ENCODE data around the gene CHST11. TPM values are rescaled to one million over a fixed set of nuclear protein-coding genes. Genes with fewer than 3 reads are reported as not detected.

Gene CHST11
- total RNA-seq, 2 donors from 2014 or later = 36.2 to 61.7 TPM

DNA sequence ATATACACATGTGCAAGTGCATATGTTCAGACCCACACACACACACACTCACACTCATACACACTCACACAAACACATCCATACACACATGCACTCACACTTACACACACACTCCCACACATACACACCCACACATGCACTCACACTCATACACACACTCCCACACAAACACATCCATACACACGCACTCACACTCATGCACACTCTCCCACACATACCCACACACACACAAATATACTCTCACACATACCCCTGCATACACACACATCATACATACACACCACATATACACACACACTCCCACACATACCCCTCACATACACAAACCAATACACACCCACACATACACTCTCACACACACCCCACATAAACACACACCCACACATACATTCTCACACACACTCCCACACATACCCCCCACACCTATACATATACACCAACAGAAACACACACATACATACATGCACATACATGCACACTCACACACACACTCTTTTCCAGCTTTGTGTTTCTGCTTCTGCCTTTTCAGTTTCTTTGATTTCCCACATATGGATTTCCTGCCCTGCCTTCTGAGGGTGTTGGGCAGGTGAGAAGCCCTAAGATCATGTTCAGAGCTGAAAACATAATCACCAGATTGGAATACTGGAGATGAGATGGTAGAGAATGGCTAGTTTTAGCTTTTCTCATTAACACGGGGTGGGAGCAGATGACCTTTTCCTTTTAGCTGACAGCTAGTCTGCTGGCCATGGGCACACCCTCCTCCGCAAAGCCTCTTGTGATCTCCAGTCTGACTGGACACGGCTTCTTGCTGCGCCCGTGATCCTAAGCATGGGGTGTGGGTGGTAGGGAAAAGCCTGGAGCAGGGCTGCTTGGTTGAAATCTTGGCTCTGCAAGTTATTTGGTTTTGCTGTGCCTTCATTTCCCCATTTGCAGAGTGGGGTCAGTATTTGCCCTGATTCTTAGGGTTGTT, 214.0 kb downstream of the CHST11 start:
- Mint-ChIP-seq H3K4me3 (peak overlapping the region; percentile 69), H3K27me3 (no peaks in the 10 kb centered on the region), H3K4me1 (peaks cover 49% of the 10 kb centered on the region), H3K27ac (peak overlapping the region; percentile 91), H3K9me3 (no peaks in the 10 kb centered on the region), H3K36me3 (ENCODE audit: low read depth) (peaks cover 6% of the 10 kb centered on the region)
- ATAC-seq (replicated peaks) = peak; percentile 1

DNA sequence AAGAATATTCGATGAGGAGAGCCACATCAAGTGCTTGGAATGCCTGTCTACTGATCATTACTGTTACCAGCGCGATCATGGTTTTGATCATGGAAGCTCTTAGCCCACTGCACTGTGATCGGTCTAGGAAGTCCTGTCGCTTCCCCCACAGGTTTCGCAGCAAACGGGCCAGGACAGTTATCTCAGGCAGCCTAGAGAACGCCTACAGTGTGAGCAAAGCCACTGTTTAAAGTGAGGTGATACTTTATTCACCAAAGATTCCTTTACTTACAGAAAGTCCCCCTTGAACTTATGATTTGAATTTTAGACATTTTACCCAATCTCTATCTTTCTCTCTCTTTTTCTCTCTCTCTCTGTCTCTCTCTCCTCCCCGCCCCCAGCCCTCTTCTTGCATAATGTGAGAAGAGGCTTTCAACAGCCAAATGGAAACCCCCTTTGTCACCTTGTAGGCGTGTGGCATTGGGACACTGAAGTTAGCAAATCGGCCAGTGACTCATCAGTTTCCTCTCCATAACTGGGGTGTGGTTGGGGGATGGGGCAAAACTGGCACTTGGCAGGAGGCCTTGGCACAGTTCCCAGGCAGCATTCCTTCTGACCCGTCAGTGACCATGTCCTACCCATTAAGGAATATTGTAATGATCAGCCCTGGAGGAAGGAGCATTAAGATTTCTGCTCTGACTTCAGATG, 214.8 kb downstream of the CHST11 start:
- H3K27ac Mint-ChIP-seq = peak overlapping the region; percentile 91
- H3K4me1 Mint-ChIP-seq = peaks cover 46% of the 10 kb centered on the region
- H3K4me3 Mint-ChIP-seq = peak overlapping the region; percentile 69
- no peaks in the 10 kb centered on the region for H3K27me3 Mint-ChIP-seq
- ATAC-seq (replicated peaks) = peak; percentile 87
- no peaks in the 10 kb centered on the region for H3K9me3 Mint-ChIP-seq
- peaks cover 6% of the 10 kb centered on the region for H3K36me3 Mint-ChIP-seq (ENCODE audit: low read depth)

DNA sequence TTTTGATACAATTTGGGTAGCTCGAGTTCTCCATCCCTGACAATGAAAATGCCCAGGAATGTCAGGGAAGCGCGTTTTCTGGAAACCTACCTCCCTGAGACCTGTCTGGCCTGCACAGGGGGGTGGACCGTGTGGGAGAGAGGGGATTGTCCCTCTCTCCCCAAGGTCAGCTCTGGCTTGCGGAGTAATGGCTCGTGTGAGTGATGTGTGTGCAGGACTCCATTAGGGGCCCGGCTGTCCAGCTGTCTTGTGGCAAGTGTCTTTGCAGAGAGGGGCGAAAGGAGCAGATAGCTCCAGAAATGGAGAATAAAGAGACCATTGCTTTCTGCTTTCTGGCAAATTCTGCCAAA, 215.3 kb downstream of the CHST11 start:
- Mint-ChIP-seq H3K27me3 (no peaks in the 10 kb centered on the region), H3K4me3 (peak overlapping the region; percentile 69), H3K27ac (peak overlapping the region; percentile 91), H3K9me3 (no peaks in the 10 kb centered on the region), H3K36me3 (ENCODE audit: low read depth) (peaks cover 6% of the 10 kb centered on the region), H3K4me1 (peaks cover 50% of the 10 kb centered on the region)
- no peak for ATAC-seq (replicated peaks)

DNA sequence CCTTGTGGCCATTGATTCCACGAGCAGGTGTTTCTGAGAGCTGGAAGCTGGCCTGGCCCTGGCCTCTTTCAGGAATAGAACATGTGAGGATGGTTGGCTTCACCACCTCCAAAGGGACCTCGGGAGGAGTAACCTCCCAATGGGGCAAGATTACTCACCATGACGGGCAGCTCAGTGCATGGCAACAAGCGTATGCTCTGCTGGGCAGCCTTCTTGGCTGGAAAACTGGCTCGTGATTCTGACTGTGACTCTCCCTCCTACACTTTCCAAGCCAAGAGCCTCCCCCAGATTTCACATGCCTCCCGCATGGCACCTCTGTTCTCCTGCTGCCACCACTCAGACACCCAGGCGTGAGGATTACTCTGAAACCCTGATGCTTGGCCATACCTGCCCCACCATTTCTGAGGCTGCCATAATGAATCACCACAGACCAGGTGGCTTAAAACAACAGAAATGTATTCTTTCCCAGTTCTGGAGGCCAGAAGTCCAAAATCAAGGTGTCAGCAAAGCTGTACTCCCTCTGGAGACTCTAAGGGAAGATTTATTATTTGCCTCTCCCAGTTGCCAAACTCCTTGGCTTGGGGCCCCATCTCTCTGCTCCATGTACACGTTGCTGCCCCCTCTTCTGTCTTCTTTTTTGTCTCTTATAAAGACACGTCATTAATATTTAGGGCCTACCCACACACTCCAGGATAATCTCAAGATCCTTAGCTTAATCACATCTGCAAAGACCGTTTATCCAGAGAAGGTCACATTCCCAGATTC, 215.9 kb downstream of the CHST11 start:
- ATAC-seq (replicated peaks) = no peak
- H3K36me3 Mint-ChIP-seq (ENCODE audit: low read depth) = peaks cover 6% of the 10 kb centered on the region
- H3K4me3 Mint-ChIP-seq = peak overlapping the region; percentile 69
- H3K27ac Mint-ChIP-seq = peak overlapping the region; percentile 91
- no peaks in the 10 kb centered on the region for H3K27me3 Mint-ChIP-seq
- no peaks in the 10 kb centered on the region for H3K9me3 Mint-ChIP-seq
- peaks cover 50% of the 10 kb centered on the region for H3K4me1 Mint-ChIP-seq

DNA sequence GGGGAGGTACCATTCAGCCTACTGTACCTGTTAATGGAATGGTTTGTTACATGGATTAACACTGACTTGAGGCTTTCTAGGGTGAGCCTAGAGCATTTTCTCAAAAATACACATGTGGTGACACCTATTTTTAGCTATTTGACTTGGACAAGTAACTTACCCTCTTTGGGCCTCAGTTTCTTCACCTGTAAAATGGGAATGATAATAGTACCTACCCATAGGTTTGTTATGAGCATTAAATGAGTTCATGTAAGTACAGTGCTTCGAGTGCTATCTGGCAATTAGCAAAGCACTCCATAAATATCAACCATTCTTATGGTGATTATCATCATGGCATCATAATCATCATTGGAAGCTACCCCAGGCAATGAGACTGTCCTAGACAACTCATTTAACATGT, 216.5 kb downstream of the CHST11 start:
- Mint-ChIP-seq H3K36me3 (ENCODE audit: low read depth) (peaks cover 6% of the 10 kb centered on the region), H3K9me3 (no peaks in the 10 kb centered on the region), H3K27ac (peak overlapping the region; percentile 86), H3K27me3 (no peaks in the 10 kb centered on the region), H3K4me3 (peak overlapping the region; percentile 69), H3K4me1 (peaks cover 50% of the 10 kb centered on the region)
- ATAC-seq (replicated peaks) = no peak

DNA sequence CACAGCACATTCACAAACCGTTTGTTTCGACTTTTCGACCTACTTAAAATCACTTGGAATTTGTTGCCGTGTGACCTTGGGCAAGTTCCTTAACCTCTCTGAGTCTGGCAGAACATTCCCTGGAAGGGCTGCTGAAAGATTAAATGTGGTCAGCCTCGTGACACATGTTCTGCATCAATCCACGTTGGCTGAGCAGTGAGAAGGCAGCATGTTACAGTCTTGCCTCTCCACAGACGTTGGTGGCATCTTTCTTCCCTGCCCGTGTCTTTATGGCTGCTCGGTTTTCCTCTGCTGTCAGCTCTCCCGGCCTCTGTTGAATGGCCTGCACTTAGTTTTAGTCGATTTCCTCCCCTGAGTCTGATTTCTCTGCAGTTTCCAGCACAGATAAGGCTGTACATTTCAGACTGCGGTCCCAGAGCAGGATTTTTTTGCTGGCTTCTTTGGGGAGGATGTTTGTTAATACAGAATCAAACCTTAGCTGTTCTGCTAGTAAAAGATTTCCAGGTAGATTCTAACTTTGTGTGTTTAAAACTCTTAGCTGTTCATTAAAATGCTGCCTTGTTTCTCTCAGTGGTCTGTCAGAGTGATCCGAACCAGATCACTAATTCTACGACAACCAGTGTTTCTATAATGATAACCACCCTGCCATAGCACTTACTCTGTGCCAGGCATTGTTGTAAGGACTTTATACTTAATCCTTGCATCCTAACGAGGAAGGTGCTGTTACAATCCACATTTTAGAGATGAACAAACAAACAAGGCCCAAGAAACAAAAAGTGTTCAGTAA, 217.1 kb downstream of the CHST11 start:
- H3K27ac Mint-ChIP-seq = peak overlapping the region; percentile 86

DNA sequence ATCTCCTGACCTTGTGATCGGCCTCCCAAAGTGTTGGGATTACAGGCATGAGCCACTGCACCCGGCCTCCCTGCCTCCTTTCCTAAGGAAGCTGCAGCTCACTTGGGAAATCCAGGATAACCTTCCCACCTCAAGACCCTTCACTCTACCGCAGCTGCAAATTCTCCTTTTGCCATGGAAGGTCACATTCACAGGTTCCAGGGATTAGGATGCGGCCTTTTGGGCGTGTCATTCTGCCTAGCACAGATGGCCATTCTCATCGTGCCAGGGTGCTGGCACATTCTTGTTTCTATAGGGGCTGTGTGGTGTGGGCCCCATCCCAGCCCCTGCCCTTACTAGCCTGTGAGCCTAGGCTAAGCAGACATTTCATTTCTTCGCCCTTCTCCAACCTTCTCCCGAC, 219.9 kb downstream of the CHST11 start:
- H3K9me3 Mint-ChIP-seq = no peaks in the 10 kb centered on the region
- H3K4me1 Mint-ChIP-seq = peaks cover 46% of the 10 kb centered on the region
- H3K27me3 Mint-ChIP-seq = no peaks in the 10 kb centered on the region
- no peak overlapping the region for H3K4me3 Mint-ChIP-seq
- H3K27ac Mint-ChIP-seq = no peak overlapping the region
- H3K36me3 Mint-ChIP-seq (ENCODE audit: low read depth) = peaks cover 3% of the 10 kb centered on the region
- ATAC-seq (replicated peaks) = no peak

More for the DNA sequence above, 217.1 kb downstream of the CHST11 start:
- no peaks in the 10 kb centered on the region for H3K27me3 Mint-ChIP-seq
- H3K4me1 Mint-ChIP-seq = peaks cover 50% of the 10 kb centered on the region
- no peak for ATAC-seq (replicated peaks)
- H3K9me3 Mint-ChIP-seq = no peaks in the 10 kb centered on the region
- peak overlapping the region; percentile 69 for H3K4me3 Mint-ChIP-seq
- peaks cover 6% of the 10 kb centered on the region for H3K36me3 Mint-ChIP-seq (ENCODE audit: low read depth)

DNA sequence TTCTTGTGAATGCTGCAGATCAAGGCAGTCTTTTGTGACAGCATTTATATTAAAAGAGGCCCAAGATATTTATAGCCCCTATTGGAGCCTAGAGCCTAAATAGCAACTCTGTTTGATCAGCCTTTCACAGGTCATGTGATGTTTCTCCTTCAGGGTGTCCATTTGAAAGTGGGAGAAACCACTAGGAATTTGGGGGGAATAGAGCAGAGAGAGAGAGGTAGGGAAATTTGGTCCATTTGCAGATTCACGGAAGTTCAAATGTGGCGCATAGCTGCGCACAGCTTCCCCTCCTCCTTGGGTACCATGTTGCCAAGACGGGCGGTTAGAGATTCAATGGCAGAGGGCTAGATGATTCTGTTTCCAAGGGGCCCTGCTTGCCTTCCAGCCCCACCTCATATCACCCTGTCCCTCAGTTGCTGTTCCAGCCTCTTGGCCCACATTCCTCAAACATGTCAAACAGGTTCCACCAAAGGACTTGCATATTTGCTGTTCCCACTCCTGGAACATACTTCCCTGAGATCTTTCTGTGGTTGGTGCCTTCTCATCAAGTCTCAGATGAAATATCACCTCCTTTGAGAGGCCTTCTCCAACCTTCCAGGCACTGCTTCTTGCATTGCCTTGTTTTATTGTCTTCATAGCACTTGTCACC, 220.8 kb downstream of the CHST11 start:
- H3K9me3 Mint-ChIP-seq = no peaks in the 10 kb centered on the region
- no peaks in the 10 kb centered on the region for H3K27me3 Mint-ChIP-seq
- H3K27ac Mint-ChIP-seq = peak overlapping the region; percentile 13
- no peak for ATAC-seq (replicated peaks)
- H3K4me3 Mint-ChIP-seq = no peak overlapping the region
- H3K36me3 Mint-ChIP-seq (ENCODE audit: low read depth) = no peaks in the 10 kb centered on the region
- H3K4me1 Mint-ChIP-seq = peaks cover 43% of the 10 kb centered on the region

DNA sequence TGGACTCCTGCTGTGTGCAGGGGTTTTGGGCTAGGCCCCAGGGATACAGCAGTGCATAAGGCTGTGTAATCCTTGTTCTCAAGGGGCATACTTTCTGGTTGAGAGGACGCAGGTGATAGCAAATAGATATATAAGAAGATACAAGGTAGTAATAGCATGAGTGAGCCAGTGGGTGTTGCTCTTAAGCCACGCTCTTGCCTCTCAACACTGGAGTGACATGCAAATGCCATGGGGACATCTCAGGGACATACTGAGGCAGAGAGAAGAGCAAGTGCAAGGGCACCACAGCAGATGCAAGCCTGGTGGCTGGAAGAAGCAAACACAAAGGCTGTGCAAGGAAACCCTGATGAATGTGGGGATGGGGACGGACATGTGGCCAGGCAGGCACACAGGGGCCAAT, 223.3 kb downstream of the CHST11 start:
- Mint-ChIP-seq H3K36me3 (ENCODE audit: low read depth) (no peaks in the 10 kb centered on the region), H3K4me3 (peak overlapping the region; percentile 80), H3K9me3 (peaks cover 4% of the 10 kb centered on the region), H3K27me3 (no peaks in the 10 kb centered on the region), H3K27ac (peak overlapping the region; percentile 48), H3K4me1 (peaks cover 43% of the 10 kb centered on the region)
- peak; percentile 54 for ATAC-seq (replicated peaks)

DNA sequence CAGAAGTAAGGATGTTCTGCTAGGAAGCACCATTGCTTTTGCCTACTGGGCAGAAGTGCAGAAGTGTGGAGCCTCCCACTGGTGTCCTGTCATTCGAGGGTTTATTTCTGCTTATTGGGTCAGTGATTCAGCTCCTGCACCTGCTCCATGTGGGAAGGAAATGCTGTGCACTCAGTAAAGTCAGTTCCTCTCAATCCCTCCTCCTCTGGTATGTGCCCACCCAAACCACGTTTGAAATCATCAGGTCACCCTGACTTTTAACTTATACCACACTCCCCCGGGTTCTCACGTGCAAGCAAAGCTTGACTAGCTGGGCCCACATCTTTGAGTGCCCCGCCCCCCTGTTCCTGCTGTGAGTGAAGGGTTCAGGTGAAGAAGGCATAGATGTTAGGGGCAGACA, 223.7 kb downstream of the CHST11 start:
- no peak for ATAC-seq (replicated peaks)
- peaks cover 45% of the 10 kb centered on the region for H3K4me1 Mint-ChIP-seq
- no peaks in the 10 kb centered on the region for H3K27me3 Mint-ChIP-seq
- H3K27ac Mint-ChIP-seq = peak overlapping the region; percentile 48
- peak overlapping the region; percentile 80 for H3K4me3 Mint-ChIP-seq
- no peaks in the 10 kb centered on the region for H3K36me3 Mint-ChIP-seq (ENCODE audit: low read depth)
- peaks cover 4% of the 10 kb centered on the region for H3K9me3 Mint-ChIP-seq

DNA sequence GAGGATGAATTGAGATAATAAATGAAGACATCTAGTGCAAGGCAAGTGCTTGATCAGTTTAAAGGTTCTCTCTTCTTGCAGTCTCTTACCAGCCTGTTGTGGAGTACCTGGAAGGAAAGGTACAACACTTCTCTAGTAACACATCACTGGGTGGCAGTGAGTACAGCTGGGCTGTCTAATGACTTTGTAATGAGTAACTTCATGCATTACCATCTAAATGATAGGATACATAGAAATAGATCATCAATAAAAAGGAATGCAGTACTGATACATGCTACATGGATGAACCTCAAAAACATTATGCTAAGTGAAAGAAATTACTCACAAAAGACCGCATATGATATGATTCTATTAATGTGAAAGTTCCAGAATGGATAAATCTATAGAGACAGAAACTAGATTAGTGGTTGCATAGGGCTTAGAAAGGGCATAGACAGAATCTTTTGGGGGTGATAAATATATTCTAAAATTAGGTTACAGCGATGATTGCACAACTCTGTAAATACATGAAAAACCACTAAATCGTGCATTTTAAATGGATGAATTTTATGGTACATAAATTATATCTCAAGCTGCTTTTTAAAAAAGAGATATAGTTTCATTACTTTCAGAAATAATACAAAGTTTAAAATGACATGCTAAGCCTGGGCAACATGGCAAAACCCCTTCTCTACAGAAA, 224.4 kb downstream of the CHST11 start:
- no peaks in the 10 kb centered on the region for H3K36me3 Mint-ChIP-seq (ENCODE audit: low read depth)
- H3K27me3 Mint-ChIP-seq = no peaks in the 10 kb centered on the region
- peaks cover 4% of the 10 kb centered on the region for H3K9me3 Mint-ChIP-seq
- peak; percentile 65 for ATAC-seq (replicated peaks)
- peaks cover 49% of the 10 kb centered on the region for H3K4me1 Mint-ChIP-seq
- peak overlapping the region; percentile 48 for H3K27ac Mint-ChIP-seq
- H3K4me3 Mint-ChIP-seq = peak overlapping the region; percentile 80

DNA sequence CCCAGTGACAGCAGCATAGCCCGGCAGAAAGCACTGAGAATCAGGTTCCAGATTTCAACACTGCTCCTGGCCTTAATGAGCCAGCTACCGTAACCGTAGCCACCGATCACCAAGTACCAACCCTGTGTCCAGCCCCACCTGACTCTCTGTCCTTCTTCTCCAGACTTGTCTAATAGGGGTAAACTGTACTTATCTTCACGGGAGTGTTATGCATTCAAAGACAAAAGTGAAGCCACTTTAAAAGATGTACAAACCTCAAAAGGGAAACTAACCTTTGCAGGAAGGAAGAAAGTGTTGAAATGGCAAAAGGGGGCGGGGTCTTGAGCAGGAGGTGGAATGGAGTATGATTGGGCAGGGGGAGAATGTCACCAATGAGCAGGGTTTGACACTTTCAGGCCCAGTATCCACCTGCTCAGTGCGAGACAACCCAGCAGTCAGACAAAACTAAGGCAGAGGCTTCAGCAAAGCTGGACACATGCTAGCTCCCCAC, 226.1 kb downstream of the CHST11 start:
- ATAC-seq (replicated peaks) = peak; percentile 77
- peak overlapping the region; percentile 69 for H3K27ac Mint-ChIP-seq
- no peaks in the 10 kb centered on the region for H3K27me3 Mint-ChIP-seq
- H3K9me3 Mint-ChIP-seq = peaks cover 4% of the 10 kb centered on the region
- H3K36me3 Mint-ChIP-seq (ENCODE audit: low read depth) = peaks cover under 1% of the 10 kb centered on the region
- H3K4me1 Mint-ChIP-seq = peaks cover 58% of the 10 kb centered on the region
- H3K4me3 Mint-ChIP-seq = peak overlapping the region; percentile 80

All from activated T-helper 17 cell treated with anti-CD3 and anti-CD28 coated beads, Interleukin-2, amount 50 U/mL, for 72 hours (primary cell).